Nephron (organoid): ENCODE results near the gene PRKAB2.

Experiments
- H3K27ac Mint-ChIP-seq, 3 experiments: 2 replicates each; pipeline ENCODE4 v1.8.0; 2020; ENCODE audit warnings: mixed read lengths in 3 of 3, mild to moderate bottlenecking in 2 of 3, moderate library complexity in 1 of 3
- H3K27me3 Mint-ChIP-seq: 2 replicates; pipeline ENCODE4 v1.8.0; 2021; ENCODE audit warnings: low read depth, mild to moderate bottlenecking, moderate library complexity, mixed read lengths
- H3K36me3 Mint-ChIP-seq: 2 replicates; pipeline ENCODE4 v1.8.0; 2020; ENCODE audit warnings: low read depth, mixed read lengths
- H3K4me1 Mint-ChIP-seq: 2 replicates; pipeline ENCODE4 v1.8.0; 2020; ENCODE audit warnings: mixed read lengths
- H3K4me3 Mint-ChIP-seq, 3 experiments: 2 replicates each; pipeline ENCODE4 v1.8.0; 2020; ENCODE audit warnings: mild to moderate bottlenecking in 3 of 3, mixed read lengths in 3 of 3, moderate library complexity in 2 of 3
- H3K9me3 Mint-ChIP-seq: 2 replicates; pipeline ENCODE4 v1.8.0; 2020; ENCODE audit warnings: mixed read lengths
- CTCF ChIP-seq, 3 experiments: fragments of 200-600 bp; sonication (generic); IDR thresholded peaks; one replicate each; pipeline ENCODE4 v1.5.0; 2021; ENCODE audit warnings: antibody characterized with exemption in 3 of 3; ENCODE audit not compliant: unreplicated experiment in 3 of 3

PRKAB2 gene

GRCh38 chr1:147209825-147210821 lies 37.9 kb upstream of the PRKAB2 start:
- Mint-ChIP-seq H3K27me3 (no peaks in the 10 kb centered on the region), H3K4me1 (peaks cover 9% of the 10 kb centered on the region), H3K4me3 (no peak overlapping the region), H3K9me3 (no peaks in the 10 kb centered on the region), H3K36me3 (no peaks in the 10 kb centered on the region), H3K27ac (no peak overlapping the region)
- no peak for TF ChIP-seq CTCF (IDR thresholded peaks at IDR 0.05; ENCODE audit: unreplicated experiment in 3 of 3)

- Mint-ChIP-seq H3K27ac (no peak overlapping the region), H3K4me3 (no peak overlapping the region), H3K36me3 (peaks cover 4% of the 10 kb centered on the region), H3K4me1 (no peaks in the 10 kb centered on the region), H3K9me3 (no peaks in the 10 kb centered on the region), H3K27me3 (no peaks in the 10 kb centered on the region)
- TF ChIP-seq CTCF (IDR thresholded peaks at IDR 0.05; ENCODE audit: unreplicated experiment in 3 of 3) = no peak
Observed at GRCh38 chr1:147208619-147209018, 36.3 kb upstream of the PRKAB2 start.

- H3K27me3 Mint-ChIP-seq = no peaks in the 10 kb centered on the region
- peaks cover 9% of the 10 kb centered on the region for H3K36me3 Mint-ChIP-seq
- no peak overlapping the region for H3K27ac Mint-ChIP-seq
- no peaks in the 10 kb centered on the region for H3K9me3 Mint-ChIP-seq
- no peaks in the 10 kb centered on the region for H3K4me1 Mint-ChIP-seq
- no peak overlapping the region for H3K4me3 Mint-ChIP-seq
- no peak for TF ChIP-seq CTCF (IDR thresholded peaks at IDR 0.05; ENCODE audit: unreplicated experiment in 3 of 3)
Observed at GRCh38 chr1:147207192-147207591, 34.9 kb upstream of the PRKAB2 start.

- Mint-ChIP-seq H3K36me3 (peaks cover 9% of the 10 kb centered on the region), H3K27me3 (no peaks in the 10 kb centered on the region), H3K9me3 (no peaks in the 10 kb centered on the region), H3K27ac (no peak overlapping the region), H3K4me1 (no peaks in the 10 kb centered on the region), H3K4me3 (no peak overlapping the region)
- no peak for TF ChIP-seq CTCF (IDR thresholded peaks at IDR 0.05; ENCODE audit: unreplicated experiment in 3 of 3)
Observed at GRCh38 chr1:147204080-147204479, 31.8 kb upstream of the PRKAB2 start.

GRCh38 chr1:147202576-147202975 lies 30.3 kb upstream of the PRKAB2 start:
- Mint-ChIP-seq H3K4me1 (no peaks in the 10 kb centered on the region), H3K27me3 (no peaks in the 10 kb centered on the region), H3K36me3 (peaks cover 9% of the 10 kb centered on the region), H3K4me3 (no peak overlapping the region), H3K27ac (no peak overlapping the region), H3K9me3 (no peaks in the 10 kb centered on the region)
- no peak for TF ChIP-seq CTCF (IDR thresholded peaks at IDR 0.05; ENCODE audit: unreplicated experiment in 3 of 3)

GRCh38 chr1:147201786-147202185 lies 29.5 kb upstream of the PRKAB2 start:
- Mint-ChIP-seq H3K4me1 (no peaks in the 10 kb centered on the region), H3K27me3 (no peaks in the 10 kb centered on the region), H3K36me3 (peaks cover 9% of the 10 kb centered on the region), H3K4me3 (no peak overlapping the region), H3K27ac (no peak overlapping the region), H3K9me3 (peaks cover 2% of the 10 kb centered on the region)
- no peak for TF ChIP-seq CTCF (IDR thresholded peaks at IDR 0.05; ENCODE audit: unreplicated experiment in 3 of 3)
